Midbrain (tissue), 1 donor: Measurements from ENCODE around the gene LDB3.
"Not testable (repeated sequence)": the region's sequence is repeated elsewhere in the genome, so short reads cannot be mapped to it uniquely, and the experiment has no call there.

Experiments used
- DNase-seq: peaks from one replicate; lab custom pipeline; 2025; lab: John Stamatoyannopoulos, UW

The LDB3 gene

DNA sequence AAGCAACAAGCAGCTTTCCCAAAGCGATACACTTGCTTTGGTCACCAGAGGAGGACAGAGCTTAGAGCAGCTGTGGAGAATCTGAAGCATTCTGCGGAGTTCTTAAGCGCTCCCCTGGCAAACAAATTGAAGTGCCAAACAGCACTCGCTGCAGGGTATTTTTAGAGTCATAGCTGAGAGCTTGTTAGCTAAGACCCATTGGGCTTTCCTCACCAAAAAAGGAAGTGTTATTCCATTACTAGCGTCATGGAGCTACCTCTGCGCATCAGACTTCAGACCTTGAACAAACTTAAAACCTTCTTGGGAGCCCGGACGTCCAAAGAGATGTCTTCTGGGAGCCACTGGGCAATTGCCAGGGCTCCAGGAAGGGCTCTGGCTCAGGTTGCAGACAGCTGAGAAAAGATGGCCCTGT lies 65.0 kb downstream of the LDB3 start:
- DNase-seq = no peak

DNA sequence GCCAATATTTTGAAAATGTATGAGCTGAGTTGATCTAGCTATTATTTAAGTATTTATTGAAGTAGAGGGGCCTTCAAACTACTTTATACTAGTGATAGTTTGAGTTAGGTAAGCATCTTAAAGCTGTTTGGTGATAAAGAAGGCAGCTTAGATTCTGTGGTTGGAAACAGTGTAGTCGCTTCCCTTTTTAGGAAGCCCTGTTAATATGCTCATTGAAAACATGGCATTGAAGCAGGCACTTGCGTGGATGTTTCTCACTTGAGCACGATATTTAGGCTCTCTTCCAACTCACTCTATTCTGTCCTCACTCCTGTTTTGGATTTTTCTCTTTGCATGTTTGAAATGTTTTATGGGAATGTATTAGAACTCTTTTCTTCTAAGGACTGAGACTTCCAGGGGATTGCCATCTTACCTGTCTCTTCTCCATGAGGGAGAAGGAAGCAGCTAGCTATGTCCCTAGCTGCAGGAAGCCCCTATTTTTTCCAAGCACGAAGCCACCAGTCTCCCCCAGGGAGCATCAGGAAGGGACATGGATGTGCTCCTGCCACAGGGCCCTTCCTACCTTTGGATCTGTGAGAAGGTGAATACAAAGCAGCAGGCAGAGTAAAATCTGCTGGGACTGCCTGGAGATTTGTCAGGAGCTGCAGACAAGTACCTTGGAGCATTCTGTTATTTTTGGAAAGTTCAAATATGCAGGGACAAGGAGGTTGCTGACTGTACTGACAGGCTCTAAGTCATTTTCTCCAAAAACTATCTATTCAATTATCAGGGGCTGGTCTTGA lies 66.1 kb downstream of the LDB3 start:
- no peak for DNase-seq

GRCh38 chr10:86735278-86735677 lies 67.0 kb downstream of the LDB3 start:
- DNase-seq = not testable (repeated sequence)

DNA sequence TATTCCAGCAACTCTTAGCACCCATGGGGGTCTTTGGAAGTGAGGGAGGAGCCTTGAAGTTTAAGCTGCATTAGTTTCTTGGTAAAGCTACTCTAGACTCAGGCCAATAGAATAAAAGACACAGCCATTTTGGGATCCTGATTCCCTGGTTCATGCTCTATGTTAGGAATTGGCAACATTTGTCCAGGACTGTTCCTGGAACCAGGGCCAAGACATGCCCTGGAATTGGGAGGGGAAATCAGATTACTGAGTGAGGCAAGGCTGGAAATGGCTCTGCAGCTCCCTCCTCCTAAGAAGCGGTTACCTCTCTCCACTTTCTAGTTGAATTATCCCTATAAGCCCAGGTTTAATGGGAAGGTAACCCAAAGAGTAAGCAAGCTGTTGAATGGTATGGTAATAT lies 73.9 kb downstream of the LDB3 start:
- no peak for DNase-seq

GRCh38 chr10:86744067-86744725 lies 75.9 kb downstream of the LDB3 start:
- DNase-seq = no peak

GRCh38 chr10:86747796-86748581 lies 79.7 kb downstream of the LDB3 start:
- DNase-seq = no peak

DNA sequence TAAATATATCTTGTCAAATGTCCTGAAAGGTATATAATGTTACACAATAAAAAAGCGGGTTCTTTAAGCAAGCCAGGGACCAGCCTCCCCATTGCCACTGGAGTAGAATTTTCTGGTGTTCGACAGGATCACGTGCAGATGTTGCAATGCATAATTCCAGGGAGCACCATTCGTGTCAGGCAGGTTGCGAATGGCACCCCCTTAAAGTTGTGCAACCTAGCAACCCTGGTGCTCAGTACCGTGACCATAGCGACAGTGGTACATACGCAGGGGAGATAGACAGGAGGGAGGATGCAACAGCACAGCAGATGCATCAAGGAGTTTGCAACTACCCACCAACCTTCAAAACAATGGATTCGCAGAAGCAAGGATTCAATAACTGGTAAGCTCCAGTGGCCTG lies 81.5 kb downstream of the LDB3 start:
- DNase-seq = no peak

- no peak for DNase-seq
These were observed 83.2 kb downstream of the LDB3 start for GRCh38 chr10:86751477-86751876.

- no peak for DNase-seq
These were observed 84.0 kb downstream of the LDB3 start for GRCh38 chr10:86752311-86752710.

DNA sequence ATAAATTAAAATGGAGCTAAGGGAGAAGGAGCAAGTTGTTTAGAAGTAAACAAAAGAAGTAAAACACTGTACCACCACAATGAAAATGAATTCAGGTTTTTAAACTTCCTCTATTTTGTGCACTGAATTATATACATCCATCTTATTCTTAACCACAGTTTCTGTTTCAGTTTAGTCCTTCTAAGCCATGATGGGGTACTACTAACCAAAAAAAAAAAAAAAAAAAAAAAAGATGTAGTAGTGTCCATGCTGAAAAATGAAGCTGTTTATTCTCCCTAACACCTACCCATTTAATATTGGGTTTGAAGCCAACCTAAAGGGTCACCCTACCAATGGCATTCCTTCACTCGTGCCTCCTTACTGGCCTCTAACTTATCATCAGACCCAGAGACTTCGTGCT lies 84.7 kb downstream of the LDB3 start:
- DNase-seq = no peak

- DNase-seq = no peak
These were observed 85.5 kb downstream of the LDB3 start for GRCh38 chr10:86753638-86754434.

- DNase-seq = no peak
These were observed 87.1 kb downstream of the LDB3 start for GRCh38 chr10:86755454-86755739.

- peak; percentile 94 for DNase-seq
These were observed 87.6 kb downstream of the LDB3 start for GRCh38 chr10:86755740-86756510.

DNA sequence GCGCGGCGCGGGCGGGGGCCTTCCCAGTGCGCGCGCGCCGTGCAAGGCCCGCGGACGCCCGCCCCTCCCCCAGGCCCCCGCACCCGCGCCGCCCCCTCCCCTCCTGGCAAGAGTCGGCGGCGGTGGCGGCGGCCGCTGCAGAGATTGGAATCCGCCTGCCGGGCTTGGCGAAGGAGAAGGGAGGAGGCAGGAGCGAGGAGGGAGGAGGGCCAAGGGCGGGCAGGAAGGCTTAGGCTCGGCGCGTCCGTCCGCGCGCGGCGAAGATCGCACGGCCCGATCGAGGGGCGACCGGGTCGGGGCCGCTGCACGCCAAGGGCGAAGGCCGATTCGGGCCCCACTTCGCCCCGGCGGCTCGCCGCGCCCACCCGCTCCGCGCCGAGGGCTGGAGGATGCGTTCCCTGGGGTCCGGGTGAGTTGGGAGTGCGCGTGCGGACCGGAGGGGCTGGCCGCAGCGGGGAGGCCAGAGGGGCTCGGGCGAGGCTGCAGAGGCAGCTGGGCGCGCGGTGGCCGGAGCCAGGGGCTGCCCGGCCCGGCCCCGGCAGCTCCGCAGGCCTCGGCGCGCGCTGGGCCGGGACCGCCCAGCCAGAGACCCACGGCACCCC lies 88.3 kb downstream of the LDB3 start, which contains the start of gene BMPR1A:
Gene BMPR1A, plus strand, starts transcription at position 109 of the 602 bp plus-strand sequence. CDS start 119,400 bp downstream, outside the sequence.
- no peak for DNase-seq

DNA sequence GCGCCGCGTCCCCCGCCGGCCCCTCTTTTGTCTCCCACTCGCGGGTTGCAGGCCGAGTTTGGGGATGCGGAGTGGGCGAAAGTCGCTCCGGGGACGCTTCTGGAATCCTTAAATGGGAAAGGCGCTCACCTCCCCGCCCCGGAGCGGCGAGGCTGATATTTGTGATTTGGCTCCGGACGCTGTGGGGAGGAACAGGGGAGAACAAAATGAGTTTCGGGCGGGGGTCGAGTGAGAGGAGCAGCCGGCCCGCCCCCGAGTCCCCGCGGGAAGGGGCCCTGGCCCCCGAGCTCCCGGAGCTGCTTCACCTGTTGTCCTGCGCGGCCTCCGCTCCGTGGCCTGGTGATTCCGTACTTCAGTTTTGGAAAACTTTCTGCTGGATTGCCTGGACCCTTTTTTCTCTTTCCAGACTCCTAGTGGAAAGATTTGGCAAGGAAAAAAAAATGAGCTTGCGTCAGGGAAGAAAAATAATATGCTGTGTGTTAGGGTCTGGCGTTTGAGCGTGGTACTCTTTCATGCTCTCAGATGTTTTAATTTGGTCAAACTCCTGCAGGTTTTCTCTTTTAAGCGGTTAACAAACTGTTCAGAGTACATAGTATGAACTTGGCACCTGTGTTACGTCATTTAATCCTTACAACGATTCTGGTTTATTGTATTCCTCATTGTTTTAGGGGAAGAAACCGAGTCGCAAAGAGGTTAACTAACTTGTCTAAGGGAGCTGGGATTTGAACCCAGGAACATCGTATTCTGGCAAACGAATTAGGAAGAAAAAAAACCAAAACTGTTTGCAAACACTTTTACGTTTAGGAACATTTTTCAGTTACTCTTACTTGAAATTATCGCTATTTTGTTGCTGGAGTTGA lies 89.0 kb downstream of the LDB3 start:
- no peak for DNase-seq

DNA sequence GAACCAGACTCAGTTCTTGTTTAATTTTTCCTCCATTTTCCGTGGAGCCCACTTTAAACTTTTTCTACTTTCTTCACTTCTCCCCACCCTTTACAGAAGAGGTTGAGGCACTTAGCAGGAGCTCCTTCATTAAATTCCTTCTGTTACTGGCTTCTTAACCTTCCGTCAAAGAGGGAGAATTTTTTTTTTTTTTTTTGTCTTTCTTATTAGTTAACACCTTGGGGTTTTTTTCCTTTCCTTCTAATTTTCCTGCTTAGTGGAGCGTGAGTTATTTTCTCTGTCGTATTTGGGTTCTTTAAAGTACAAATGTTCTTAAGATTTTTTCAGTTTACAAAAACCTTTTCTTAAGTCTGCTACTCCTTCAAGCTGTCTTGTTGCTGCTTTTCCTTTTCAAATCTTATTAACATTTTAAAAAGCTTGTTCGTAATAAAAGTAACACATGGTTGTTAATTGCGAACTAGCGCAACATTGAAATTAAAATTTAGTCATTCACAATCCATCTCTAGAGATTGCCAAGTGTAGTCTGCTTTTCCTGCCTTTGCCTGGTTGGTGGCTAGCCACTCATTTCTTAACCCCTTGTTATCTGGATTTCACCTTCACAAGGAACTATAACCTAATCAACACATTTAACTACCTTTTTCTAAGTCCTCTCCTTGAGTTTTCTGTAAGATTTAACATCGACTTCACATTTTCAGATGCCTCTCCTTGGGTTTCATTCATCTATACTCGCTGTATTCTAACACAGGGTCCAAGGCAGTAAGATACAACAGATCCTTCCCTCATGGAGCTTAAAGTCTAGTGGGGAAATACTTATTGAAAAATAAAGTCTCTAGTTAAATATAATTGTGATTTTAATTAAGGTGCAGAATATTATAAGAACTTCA lies 90.1 kb downstream of the LDB3 start:
- no peak for DNase-seq

DNA sequence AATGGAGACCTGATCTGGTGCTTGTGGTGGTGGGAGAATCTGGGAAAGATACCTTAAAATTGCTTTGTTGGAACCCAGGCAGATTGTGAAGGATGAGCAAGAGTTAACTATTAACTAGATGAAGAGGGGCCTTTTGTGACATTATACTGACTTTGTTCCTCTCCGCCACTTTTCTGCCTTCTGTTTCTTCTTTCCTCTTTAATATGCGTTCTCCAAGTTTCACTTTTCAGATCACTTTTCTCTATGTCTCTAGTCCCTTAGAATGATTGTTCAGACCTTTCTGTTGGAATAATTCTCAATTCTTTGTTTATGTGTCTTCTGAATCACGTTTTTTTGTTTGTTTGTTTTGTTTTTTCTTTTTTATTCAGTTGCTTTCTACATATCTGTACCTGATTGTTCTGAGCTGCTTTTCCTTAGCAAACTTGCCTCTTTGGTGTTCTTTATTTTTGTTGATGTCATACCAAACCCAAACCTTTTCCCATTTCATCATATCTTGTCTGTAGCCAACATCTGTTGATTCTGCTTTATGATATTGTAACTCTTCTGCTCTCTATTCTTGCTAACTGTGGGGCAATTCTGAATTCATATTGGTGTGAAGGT lies 90.9 kb downstream of the LDB3 start:
- no peak for DNase-seq

- no peak for DNase-seq
These were observed 95.1 kb downstream of the LDB3 start for GRCh38 chr10:86763404-86763803.
